Osteoblast (primary cell): Measurements from ENCODE around the gene PPP2R3A. TPM values are rescaled to one million over a fixed set of nuclear protein-coding genes. Genes with fewer than 3 reads are reported as not detected.

Source experiments
- DNase-seq: peaks from one replicate; pipeline ENCODE4 v3.0.0; 2011; ENCODE audit warnings: low spot score, mixed read lengths; ENCODE audit not compliant: insufficient read length; ENCODE audit errors: missing footprints
- H2AFZ ChIP-seq: 2 replicates; pipeline ENCODE4 v1.6.0; 2011; ENCODE audit warnings: mild to moderate bottlenecking, low read length
- H3K27ac ChIP-seq: 2 replicates; pipeline ENCODE4 v1.5.1; 2011; ENCODE audit warnings: mild to moderate bottlenecking, low read depth, low read length, moderate library complexity
- H3K27me3 ChIP-seq: 2 replicates; pipeline ENCODE4 v1.6.0; 2012; ENCODE audit warnings: mild to moderate bottlenecking, control low read depth, inconsistent platforms, low read length, moderate library complexity; ENCODE audit not compliant: insufficient read depth
- H3K36me3 ChIP-seq: 2 replicates; pipeline ENCODE4 v1.5.1; 2011; ENCODE audit warnings: mild to moderate bottlenecking, low read length, control low read depth, moderate library complexity; ENCODE audit not compliant: insufficient read depth
- H3K4me1 ChIP-seq: 2 replicates; pipeline ENCODE4 v1.5.1; 2011; ENCODE audit warnings: mild to moderate bottlenecking, low read length, control low read depth, moderate library complexity; ENCODE audit not compliant: insufficient read depth
- H3K4me2 ChIP-seq: 2 replicates; pipeline ENCODE4 v1.6.0; 2011; ENCODE audit warnings: mild to moderate bottlenecking, low read length; ENCODE audit not compliant: insufficient read depth
- H3K4me3 ChIP-seq: fragments of 200-600 bp; sonication (generic); 3 replicates; pipeline ENCODE4 v1.5.1; 2012; ENCODE audit warnings: mild to moderate bottlenecking, low read length, inconsistent platforms; ENCODE audit not compliant: insufficient read depth
- H3K79me2 ChIP-seq: 2 replicates; pipeline ENCODE4 v1.6.0; 2012; ENCODE audit warnings: mild to moderate bottlenecking, low read length, control low read depth, inconsistent platforms; ENCODE audit not compliant: insufficient read depth
- H3K9me3 ChIP-seq: 2 replicates; pipeline ENCODE4 v1.5.1; 2011; ENCODE audit warnings: low read depth, low read length, control low read depth
- H4K20me1 ChIP-seq: 2 replicates; pipeline ENCODE4 v1.6.0; 2012; ENCODE audit warnings: mild to moderate bottlenecking, low read length, control low read depth; ENCODE audit not compliant: insufficient read depth
- CTCF ChIP-seq: IDR thresholded peaks from 2 replicates; pipeline ENCODE4 v1.5.1; 2011; ENCODE audit warnings: mild to moderate bottlenecking, low read depth, low read length, moderate library complexity; ENCODE audit errors: extremely low read depth
- total RNA-seq: library from RNA; depleted of rRNA; stranded (reverse); fragments of >200 nt; gene quantifications from 2 replicates; pipeline ENCODE4 v1.2.3, GENCODE V29; 2012

The PPP2R3A gene
- total RNA-seq, 1 donor = 23.9 TPM

- peak overlapping the region; percentile 48 for H3K4me2 ChIP-seq
- no peaks in the 10 kb centered on the region for H3K36me3 ChIP-seq
- H3K79me2 ChIP-seq = peaks cover 79% of the 10 kb centered on the region
- DNase-seq = no peak
- H3K4me1 ChIP-seq = peaks cover 39% of the 10 kb centered on the region
- peak overlapping the region; percentile 83 for H3K27ac ChIP-seq
- H3K4me3 ChIP-seq = no peak overlapping the region
- H2AFZ ChIP-seq = no peak overlapping the region
- no peaks in the 10 kb centered on the region for H3K9me3 ChIP-seq
- TF ChIP-seq CTCF = no peak
- H4K20me1 ChIP-seq = no peaks in the 10 kb centered on the region
- H3K27me3 ChIP-seq = no peaks in the 10 kb centered on the region
These were observed 26.1 kb downstream of the PPP2R3A start for GRCh38 chr3:135991621-135992020.

GRCh38 chr3:135992072-135992471 lies 26.5 kb downstream of the PPP2R3A start:
- Histone ChIP-seq H3K4me3 (no peak overlapping the region), H2AFZ (no peak overlapping the region), H3K27me3 (no peaks in the 10 kb centered on the region), H4K20me1 (no peaks in the 10 kb centered on the region), H3K27ac (peak overlapping the region; percentile 83), H3K4me2 (peak overlapping the region; percentile 41), H3K9me3 (no peaks in the 10 kb centered on the region), H3K79me2 (peaks cover 79% of the 10 kb centered on the region), H3K36me3 (no peaks in the 10 kb centered on the region), H3K4me1 (peaks cover 39% of the 10 kb centered on the region)
- DNase-seq = no peak
- no peak for TF ChIP-seq CTCF

- H4K20me1 ChIP-seq = no peaks in the 10 kb centered on the region
- no peaks in the 10 kb centered on the region for H3K27me3 ChIP-seq
- peaks cover 22% of the 10 kb centered on the region for H3K4me1 ChIP-seq
- peaks cover 74% of the 10 kb centered on the region for H3K79me2 ChIP-seq
- no peak overlapping the region for H3K27ac ChIP-seq
- TF ChIP-seq CTCF = no peak
- DNase-seq = no peak
- H3K9me3 ChIP-seq = no peaks in the 10 kb centered on the region
- no peak overlapping the region for H3K4me3 ChIP-seq
- H3K36me3 ChIP-seq = no peaks in the 10 kb centered on the region
- H3K4me2 ChIP-seq = no peak overlapping the region
- H2AFZ ChIP-seq = no peak overlapping the region
These were observed 29.3 kb downstream of the PPP2R3A start for GRCh38 chr3:135994708-135995337.

GRCh38 chr3:135995766-135996165 lies 30.2 kb downstream of the PPP2R3A start:
- H3K9me3 ChIP-seq = no peaks in the 10 kb centered on the region
- no peak for TF ChIP-seq CTCF
- H3K4me1 ChIP-seq = peaks cover 18% of the 10 kb centered on the region
- H3K27me3 ChIP-seq = no peaks in the 10 kb centered on the region
- H2AFZ ChIP-seq = no peak overlapping the region
- no peaks in the 10 kb centered on the region for H4K20me1 ChIP-seq
- peak; percentile 57 for DNase-seq
- no peak overlapping the region for H3K4me2 ChIP-seq
- peaks cover 75% of the 10 kb centered on the region for H3K79me2 ChIP-seq
- H3K36me3 ChIP-seq = no peaks in the 10 kb centered on the region
- no peak overlapping the region for H3K4me3 ChIP-seq
- H3K27ac ChIP-seq = no peak overlapping the region
